AG20443 (cell line): ENCODE data around the gene SLC2A9.

Source experiments
- DNase-seq: peaks from one replicate; pipeline ENCODE4 v3.0.0; 2012; ENCODE audit warnings: low spot score, mixed read lengths

The SLC2A9 gene

GRCh38 chr4:9962611-9963314, 58.5 kb downstream of the SLC2A9 start:
- no peak for DNase-seq

GRCh38 chr4:9954468-9954867, 66.8 kb downstream of the SLC2A9 start:
- no peak for DNase-seq

- no peak for DNase-seq
Observed at GRCh38 chr4:9953089-9953488, 68.2 kb downstream of the SLC2A9 start.

GRCh38 chr4:9952415-9952950, 68.8 kb downstream of the SLC2A9 start:
- DNase-seq = no peak

DNA sequence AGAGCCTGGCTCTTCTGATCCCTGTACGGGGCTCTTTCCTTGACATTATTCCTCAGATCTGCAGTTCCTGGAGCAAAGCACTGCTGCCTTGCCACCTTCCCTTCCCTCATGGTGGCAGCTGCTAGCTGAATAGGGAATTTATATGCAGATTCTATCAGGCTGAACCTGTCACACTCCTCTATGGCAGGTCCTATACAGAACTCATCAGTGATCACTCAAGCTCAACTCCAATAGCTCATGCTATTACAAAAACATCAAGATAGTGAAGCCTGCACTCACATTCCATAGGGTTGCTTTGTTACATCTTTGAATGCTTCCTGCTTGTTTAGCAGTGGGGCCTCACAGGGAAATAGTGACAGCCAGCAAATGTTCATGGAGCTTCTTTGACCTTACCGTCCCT, 71.7 kb downstream of the SLC2A9 start:
- DNase-seq = no peak

DNA sequence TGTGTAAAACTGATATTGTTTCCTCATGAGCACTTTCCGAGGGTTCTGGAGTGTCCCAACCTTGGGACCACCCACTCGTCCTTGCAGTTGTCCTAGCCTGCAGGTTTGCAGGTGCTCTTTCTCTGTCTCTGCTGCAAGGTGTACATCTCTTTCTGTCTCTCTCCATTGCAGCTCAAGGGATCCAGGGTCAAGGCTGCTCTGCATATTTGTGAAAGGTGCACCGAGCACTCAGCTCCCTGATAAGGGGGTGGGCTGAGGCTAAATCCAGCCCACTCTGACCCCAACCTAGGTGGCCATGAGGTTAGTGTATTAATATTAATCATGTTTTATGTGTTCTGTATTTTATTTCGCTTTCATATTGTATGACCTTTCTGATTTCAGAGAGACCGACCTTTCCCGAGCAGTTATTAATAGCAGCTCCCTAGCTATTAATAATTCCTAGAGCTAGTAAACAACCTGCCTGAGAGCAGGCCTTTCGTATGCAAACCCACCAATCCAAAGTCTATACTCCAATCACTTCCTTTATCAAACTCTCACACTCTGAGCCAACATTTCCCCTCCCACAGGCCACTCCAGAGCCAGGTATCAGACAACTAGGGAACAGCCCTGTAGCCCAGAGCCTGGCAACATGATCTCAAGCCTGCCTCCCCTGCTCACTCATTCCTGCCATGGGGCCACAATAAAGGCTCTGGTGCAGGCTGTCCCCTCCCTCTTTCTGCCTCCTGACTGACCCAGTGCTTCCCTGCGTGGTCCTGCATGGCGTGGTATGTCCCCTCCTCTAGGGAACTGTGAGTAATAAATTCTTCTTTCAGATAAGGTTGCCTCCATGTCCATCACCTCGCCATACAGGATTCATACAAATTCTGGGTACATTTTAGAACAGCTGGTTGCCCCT, 73.9 kb downstream of the SLC2A9 start:
- DNase-seq = no peak

DNA sequence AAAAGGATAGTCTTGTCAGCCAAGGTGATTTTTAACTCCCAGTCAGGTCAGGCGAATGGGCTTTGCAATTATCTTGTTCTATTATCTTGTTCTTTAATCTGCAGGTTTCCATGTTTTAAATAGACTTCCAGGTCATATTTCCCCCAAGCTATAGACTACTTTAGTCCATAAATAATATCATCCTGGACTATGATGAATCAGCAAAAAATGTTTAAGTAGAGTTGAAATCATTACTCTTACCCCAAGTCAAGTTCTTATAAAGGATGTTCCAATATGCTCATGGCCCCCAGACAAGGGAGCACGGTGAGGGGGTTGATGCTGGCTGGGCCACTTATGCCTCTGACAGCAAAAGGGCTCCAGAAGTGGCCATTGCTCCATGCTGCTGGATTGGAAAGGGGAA, 75.1 kb downstream of the SLC2A9 start:
- DNase-seq = no peak

DNA sequence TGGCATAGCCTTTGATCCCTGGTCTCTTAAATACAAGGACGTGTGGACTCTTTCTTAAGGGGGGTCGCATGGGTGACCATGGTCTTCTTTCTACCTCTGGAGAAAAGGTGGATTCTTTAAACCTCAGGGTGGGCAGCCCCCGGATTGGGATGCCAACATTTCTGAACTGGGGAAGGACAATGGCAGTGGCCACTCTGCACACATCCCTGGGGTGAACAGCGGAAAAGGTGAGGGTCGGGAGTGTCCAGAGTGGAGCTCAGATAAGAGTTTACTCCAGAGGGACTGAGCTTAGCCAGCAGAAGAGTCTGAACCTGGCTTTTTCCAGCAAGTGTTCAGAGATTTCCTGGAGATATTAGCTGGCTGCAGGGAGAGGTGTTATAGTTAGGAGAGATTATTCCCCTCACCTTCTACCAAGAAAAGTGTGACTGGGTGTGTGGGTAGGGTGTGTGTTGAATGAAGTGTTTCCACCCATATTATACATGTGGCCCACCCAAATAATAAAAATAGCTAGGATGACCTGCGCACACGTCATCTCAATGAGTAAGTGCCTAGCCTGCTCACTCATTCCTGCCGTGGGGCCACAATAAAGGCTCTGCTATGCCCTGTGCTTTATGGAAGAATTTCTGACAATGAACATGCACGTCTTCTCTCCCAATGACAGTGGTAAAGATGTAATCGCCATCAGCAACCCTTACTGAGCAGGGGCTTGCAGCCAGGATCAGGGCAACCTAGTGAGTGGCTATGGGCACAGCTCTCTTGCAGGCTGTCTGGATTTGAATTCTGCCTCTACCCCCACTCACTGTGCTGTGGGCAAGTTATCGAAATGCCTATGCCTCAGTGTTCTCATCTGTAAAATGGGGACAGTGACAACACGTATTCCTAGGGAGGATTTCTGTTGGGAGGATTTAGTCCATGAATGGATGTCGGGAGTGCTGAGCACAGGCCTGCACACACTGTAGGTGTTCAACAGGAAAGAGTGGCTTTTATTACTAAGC, 76.6 kb downstream of the SLC2A9 start:
- no peak for DNase-seq

- DNase-seq = no peak
Observed at GRCh38 chr4:9943761-9944160, 77.5 kb downstream of the SLC2A9 start.

DNA sequence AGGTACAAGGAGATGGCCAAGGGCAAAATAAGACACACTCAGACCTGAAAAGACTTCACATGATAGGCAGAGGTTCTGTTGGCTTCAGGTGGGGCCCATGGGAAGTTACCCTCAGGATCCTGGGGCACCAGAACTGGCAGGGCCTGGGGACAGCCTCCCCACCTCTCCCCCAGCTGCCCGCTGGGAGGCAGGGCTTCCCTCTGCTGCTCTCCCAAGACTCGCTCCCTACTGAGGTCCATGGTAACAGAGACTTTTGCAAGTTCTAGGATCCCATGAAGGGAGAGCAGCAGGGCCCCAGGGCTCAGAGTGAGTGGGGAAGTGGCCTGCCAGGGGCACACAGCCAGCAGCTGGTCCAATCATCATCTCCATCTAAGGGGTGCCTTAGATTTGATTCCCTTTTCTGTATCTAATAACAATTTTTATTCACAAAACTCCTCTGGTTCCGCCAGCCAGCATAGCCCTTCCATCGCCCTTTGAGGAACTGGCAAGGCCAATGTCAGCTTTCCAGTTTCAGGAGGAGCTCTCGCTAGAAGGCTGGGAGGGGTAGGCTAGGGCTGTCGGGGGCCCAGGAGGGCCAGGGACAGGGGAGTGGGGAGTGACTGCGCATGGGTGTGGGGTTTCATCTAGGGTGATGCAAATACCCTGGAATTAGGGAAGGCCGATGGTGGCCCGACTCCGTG, 78.2 kb downstream of the SLC2A9 start:
- DNase-seq = no peak

DNA sequence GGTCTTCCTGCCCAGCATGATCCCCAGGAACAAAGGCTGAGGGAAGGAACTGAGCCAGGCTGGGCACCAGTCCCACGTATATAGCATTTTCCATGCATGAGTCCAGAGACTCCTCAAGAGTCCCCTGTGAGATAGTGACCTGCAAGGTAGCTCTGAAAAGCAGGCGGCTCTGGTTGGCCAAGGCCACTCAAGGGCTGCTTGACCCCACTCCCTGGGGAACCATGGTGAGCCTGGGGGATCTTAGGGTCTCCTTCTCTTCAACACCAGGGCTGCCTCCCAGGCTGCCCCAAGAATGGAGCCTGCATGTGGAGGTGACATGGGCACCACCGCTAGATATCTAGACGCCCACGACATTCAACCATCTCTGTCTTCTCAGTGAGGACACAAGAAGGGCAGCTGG, 79.2 kb downstream of the SLC2A9 start:
- no peak for DNase-seq

- DNase-seq = no peak
Observed at GRCh38 chr4:9940041-9940440, 81.3 kb downstream of the SLC2A9 start.

- DNase-seq = no peak
Observed at GRCh38 chr4:9938933-9939332, 82.4 kb downstream of the SLC2A9 start.

GRCh38 chr4:9937078-9937477, 84.2 kb downstream of the SLC2A9 start:
- no peak for DNase-seq

GRCh38 chr4:9936129-9936644, 85.1 kb downstream of the SLC2A9 start:
- DNase-seq = no peak

GRCh38 chr4:9933956-9934355, 87.3 kb downstream of the SLC2A9 start:
- DNase-seq = no peak

GRCh38 chr4:9933184-9933583, 88.1 kb downstream of the SLC2A9 start:
- DNase-seq = no peak

DNA sequence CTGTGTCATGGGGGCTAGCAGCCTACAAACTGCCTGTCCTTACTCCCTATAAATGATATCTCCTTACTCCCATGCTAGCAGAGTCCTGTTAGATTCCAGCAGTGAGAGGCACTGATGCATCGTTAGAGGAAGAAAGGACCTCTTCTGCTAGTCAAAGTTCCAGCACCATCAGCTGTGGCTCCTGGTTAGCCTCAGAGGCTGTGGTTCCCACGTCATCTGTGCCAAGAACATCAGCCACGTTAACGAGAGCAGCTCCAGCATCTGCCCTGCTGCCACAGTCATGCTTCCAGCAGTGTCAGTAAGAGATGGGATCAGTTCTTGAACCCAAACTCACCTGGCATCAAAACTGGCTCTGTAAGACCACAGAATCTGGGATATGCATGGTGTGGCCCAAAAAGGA, 88.5 kb downstream of the SLC2A9 start:
- DNase-seq = no peak

- DNase-seq = no peak
Observed at GRCh38 chr4:9931146-9931545, 90.2 kb downstream of the SLC2A9 start.

DNA sequence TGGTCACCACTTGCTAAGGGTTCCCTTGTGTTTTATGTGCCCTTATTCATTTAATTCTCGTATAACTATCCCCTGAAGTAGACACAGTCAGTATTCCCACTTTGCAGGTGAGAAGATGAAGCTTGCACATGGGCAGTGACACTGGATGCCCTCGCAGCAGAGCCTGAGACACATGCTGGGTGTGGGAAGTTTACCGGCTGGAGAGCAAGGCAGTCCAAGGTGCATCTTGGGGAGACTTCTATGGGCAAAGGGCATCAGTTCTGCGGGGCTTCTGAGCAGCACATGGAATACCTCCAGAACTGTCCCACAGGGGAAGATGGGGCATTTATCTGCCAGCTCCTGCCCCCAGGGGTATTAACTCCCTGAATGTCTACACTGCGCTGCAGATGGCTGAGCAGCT, 92.2 kb downstream of the SLC2A9 start:
- DNase-seq = no peak

- DNase-seq = no peak
Observed at GRCh38 chr4:9927341-9928007, 93.8 kb downstream of the SLC2A9 start.
